Measurements from ENCODE around the gene KAT2B. TPM values are rescaled to one million over a fixed set of nuclear protein-coding genes. Genes with fewer than 3 reads are reported as not detected.

Gene KAT2B
- total and polyA plus RNA-seq, 2 of the 13 experiments (the other 11 are each of a cell fraction or from before 2014, with no cell fraction given) = 0.97 to 1.7 TPM

GRCh38 chr3:20041197-20041780, 1.0 kb downstream of the KAT2B start (continued):
- TF ChIP-seq, protein P1, sequence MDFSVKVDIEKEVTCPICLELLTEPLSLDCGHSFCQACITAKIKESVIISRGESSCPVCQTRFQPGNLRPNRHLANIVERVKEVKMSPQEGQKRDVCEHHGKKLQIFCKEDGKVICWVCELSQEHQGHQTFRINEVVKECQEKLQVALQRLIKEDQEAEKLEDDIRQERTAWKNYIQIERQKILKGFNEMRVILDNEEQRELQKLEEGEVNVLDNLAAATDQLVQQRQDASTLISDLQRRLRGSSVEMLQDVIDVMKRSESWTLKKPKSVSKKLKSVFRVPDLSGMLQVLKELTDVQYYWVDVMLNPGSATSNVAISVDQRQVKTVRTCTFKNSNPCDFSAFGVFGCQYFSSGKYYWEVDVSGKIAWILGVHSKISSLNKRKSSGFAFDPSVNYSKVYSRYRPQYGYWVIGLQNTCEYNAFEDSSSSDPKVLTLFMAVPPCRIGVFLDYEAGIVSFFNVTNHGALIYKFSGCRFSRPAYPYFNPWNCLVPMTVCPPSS (IDR thresholded peaks at IDR 0.05) = no peak
- no peak for TF ChIP-seq ZNF235 (CRISPR knock-in tag; IDR thresholded peaks at IDR 0.05; ENCODE audit: borderline replicate concordance)
- no peak for TF ChIP-seq U2AF1 (optimal IDR thresholded peaks at IDR 0.05; ENCODE audit: low read depth, low read length)
- TF ChIP-seq ZNF280B (CRISPR knock-in tag; IDR thresholded peaks at IDR 0.05; ENCODE audit: borderline replicate concordance) = no peak
- TF ChIP-seq, protein P2, sequence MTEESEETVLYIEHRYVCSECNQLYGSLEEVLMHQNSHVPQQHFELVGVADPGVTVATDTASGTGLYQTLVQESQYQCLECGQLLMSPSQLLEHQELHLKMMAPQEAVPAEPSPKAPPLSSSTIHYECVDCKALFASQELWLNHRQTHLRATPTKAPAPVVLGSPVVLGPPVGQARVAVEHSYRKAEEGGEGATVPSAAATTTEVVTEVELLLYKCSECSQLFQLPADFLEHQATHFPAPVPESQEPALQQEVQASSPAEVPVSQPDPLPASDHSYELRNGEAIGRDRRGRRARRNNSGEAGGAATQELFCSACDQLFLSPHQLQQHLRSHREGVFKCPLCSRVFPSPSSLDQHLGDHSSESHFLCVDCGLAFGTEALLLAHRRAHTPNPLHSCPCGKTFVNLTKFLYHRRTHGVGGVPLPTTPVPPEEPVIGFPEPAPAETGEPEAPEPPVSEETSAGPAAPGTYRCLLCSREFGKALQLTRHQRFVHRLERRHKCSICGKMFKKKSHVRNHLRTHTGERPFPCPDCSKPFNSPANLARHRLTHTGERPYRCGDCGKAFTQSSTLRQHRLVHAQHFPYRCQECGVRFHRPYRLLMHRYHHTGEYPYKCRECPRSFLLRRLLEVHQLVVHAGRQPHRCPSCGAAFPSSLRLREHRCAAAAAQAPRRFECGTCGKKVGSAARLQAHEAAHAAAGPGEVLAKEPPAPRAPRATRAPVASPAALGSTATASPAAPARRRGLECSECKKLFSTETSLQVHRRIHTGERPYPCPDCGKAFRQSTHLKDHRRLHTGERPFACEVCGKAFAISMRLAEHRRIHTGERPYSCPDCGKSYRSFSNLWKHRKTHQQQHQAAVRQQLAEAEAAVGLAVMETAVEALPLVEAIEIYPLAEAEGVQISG (CRISPR knock-in tag; IDR thresholded peaks at IDR 0.05) = peak; percentile 41; the same call in 1 of the 2 replicates
- TF ChIP-seq ZBTB7A (CRISPR knock-in tag; IDR thresholded peaks at IDR 0.05) = no peak
- TF ChIP-seq ZNF766 (CRISPR knock-in tag; IDR thresholded peaks at IDR 0.05; ENCODE audit: borderline replicate concordance) = no peak
- no peak for TF ChIP-seq ZBTB40 (IDR thresholded peaks at IDR 0.05)
- TF ChIP-seq ZBTB40 (CRISPR knock-in tag; IDR thresholded peaks at IDR 0.05) = no peak; the same call in 1 of the 2 replicates
- TF ChIP-seq ZNF414 (CRISPR knock-in tag; IDR thresholded peaks at IDR 0.05) = no peak
- no peak for TF ChIP-seq SNAPC2 (CRISPR knock-in tag; IDR thresholded peaks at IDR 0.05)
- no peak for TF ChIP-seq ZSCAN12 (CRISPR knock-in tag; IDR thresholded peaks at IDR 0.05)
- no peak for TF ChIP-seq SNAPC5 (CRISPR knock-in tag; IDR thresholded peaks at IDR 0.05; ENCODE audit: borderline replicate concordance)
